HG03280 (cell line): ENCODE measurements around the gene MRPS10.

Source experiments
- ATAC-seq: cut with Tn5 transposase; IDR thresholded peaks from one replicate; pipeline ENCODE4 v1.9.1; 2021; ENCODE audit warnings: mild to moderate bottlenecking, moderate library complexity; ENCODE audit not compliant: unreplicated experiment

Gene MRPS10

DNA sequence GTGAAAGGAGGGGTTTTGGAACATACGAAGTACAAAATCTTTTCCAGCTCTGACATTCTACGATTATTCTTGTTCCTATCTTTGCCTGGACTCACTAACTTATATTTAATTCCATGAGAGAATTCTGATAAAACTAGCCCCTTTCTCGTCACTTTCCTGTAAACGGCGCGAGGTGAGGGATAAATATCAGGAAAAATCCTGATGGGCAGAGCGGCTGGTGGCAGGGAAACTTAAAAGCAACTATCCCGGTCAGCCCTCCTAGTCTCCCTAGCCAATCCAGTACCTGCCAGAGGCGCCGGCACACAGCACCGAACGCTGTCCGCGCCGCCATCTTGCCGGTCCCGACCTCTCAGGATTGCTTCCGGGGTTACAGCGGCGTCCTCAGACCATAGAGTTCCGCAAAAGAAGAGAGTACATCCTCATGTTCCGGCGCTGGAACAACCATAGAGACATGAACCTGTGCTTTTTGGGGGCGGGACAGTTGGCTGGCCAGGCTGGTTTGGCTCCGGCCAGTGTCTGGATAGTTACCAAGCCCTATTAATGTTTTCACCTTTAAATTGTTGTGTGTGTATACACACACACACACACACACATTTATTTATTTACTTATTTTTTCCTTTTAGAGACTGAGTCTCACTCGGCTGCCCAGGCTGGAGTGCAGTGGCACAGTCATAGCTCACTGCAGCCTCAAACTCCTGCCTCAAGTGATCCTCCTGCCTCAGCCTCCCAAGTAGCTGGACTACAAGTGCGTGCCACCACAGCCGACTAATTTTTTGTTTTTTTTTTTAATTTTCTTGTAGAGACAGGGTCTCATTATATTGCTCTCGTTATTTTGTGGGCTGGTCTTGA lies at the start of gene MRPS10:
Gene MRPS10 (minus strand): TSS at position 343 of the 849 bp plus-strand sequence. CDS start 12 bp downstream, at position 331.
- ATAC-seq: peak; percentile 91

DNA sequence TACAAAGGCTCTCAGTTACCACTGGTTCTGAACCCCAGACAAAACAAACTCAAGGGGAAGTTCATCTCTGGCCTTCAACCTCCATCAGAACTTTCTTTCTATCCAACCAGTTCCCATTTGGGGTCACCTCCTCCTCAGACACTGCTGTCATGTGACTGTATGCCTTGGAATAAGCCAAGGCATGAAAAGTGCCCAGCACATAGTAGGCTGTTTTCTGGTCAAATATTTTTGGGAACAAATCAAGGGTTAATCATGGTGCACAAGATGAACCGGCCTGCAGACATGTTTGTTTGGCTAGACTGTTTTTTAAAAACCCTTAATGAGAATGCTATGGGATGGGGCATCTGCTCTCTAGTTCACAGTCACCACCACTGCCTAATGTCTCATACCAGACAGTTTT lies 48.9 kb upstream of the MRPS10 start:
- no peak for ATAC-seq

DNA sequence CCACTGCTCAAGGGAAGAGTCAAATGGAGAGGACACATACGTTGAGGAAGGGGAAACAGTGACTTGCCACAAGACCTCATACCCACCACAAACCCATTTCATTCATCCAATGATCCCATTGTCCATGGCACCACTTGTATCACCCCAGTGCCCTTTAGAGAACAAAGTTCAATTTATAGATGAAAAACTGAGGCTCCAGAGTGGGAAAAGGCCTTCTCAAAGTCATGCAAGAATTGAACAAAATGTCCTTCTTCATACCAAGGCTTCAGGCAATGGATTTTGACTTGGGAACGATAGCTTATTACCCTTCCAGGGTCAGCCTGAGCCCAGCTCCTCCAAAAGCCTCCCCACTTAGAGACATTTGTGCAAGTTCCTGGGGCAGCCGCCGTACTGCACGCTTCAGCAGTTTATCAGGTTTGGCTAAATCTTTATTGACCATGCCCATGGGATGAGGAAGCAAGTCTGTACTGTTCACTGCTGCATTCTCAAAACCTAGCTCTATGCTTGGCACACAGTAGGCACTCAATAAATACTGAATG lies 47.3 kb upstream of the MRPS10 start:
- ATAC-seq: no peak

DNA sequence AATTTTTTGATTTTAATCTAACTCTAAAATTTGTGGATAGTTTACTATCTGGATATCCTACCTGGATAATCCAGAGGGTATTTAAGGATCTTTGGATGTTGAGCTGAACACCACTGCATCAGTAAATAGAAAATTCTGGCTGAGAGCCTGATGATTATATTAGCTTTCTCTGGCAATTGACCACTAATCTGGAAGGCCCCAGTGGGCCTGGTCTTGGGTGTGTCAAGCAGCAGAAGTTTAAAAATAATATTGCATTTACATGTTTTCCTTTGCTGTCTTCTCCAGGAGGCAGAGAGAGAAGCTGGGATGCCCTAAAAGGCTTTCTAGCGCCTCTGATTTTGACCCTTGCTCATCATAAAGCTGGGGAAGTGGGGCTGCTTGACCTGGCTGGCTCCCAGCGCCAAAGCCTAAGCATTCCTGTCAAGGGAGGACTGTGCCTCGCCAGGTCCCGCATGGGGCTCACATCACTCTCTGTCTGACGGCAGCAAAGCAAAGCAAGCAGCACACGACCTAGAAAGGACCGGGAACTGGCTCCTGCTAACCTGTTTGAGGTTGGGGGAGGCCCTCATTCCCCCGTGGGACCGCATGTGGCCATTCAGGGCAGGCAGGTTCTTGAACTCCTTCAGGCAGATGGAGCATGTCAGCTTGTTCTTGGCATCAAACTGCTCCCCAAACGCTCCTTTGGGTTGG lies 46.6 kb upstream of the MRPS10 start:
- no peak for ATAC-seq

DNA sequence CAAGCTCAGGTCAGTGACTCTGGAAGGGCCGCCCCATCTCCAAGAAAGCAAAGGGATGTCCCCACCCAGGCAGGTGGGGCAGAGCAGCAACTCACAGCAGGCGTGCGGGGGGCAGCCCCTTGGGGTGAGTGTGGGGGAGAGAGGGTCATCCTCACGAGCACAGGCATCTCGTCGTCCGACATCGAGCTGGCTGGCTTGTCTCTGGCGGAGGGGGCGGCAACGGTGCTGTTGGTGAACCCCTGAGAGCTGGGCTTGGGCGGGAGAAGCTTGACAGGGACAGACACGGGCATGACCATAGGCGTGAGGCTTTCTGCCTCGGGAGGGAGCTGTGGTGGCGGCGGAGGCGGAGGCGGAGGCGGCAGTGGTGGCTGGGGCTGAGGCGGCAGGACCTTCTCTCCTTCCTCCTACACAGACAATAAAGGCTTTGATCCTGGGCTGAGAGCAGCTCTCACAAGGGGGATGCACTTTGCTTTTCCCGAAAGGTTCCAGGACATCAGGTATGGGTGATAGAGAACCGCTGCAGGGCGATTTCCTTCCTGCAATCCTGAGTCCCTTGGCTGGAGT lies 45.6 kb upstream of the MRPS10 start:
- no peak for ATAC-seq

DNA sequence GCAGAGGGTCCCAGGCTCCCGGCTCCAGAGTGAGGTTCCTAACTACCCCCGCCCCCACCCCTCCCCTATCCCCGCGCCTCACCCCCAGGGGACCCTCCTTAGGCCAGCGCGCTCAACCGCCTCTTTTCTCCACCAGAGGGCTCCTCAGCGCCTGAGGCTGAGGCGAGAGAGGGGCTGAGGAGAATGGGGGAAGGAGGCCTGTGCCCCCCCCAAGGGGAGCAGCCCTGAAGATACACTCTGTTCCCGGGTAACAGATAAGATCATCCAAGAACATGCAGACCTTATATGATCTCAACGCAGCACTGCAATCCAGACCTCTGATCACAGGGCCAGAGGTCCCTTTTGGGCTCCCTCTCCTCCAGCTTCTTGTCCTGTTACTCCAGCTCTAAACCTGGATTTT lies 43.3 kb upstream of the MRPS10 start:
- ATAC-seq: no peak

DNA sequence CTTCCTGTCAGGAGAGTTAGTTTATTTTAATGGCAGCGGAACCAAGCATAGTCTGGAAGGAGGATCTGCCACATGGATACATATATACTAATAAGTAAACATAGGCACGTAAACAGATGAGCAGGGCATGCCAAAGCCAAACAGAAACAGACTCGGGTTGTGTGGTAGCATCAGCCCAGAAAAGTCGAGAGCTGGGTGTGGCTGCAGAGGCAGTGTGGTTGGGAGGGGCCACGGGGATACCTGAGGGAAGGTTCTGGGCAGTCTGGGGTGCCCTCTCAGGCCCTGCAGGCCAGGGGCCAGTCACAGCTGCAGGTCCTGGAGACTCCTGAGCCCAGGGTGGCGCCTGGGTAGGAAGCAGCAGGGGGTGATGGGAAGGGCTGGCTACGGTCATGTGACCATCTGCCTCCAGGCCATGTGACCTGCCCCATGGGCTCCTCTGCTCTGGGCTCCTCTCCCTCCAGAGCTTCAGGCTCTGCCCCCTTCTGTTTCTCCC lies 42.8 kb upstream of the MRPS10 start:
- ATAC-seq: no peak

DNA sequence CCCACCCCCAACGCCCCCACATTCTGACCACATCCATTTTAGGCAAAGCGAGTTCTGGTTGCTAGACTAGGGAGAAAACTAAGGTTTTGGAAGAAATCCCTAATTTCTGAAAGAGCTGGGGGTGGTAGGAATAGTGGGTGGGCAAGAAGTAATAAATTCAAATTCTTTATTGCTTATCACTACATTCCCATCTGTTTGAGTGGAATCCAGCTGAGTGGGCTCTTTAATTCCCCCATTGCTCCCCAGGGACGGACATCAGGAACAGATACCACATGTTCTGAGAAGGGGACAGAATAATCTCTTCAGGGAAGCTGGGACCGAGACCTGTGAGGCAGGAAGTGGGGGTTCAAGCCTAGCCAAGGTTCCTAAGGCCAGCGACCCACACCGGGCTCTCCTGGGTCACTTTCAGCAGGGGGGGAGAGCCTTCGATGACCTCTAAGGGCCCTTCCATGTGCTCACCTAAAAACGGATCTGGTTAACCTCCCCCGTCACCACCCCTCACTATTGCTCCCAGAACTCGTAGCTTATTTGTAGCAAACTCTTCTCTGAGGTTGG lies 42.3 kb upstream of the MRPS10 start:
- no peak for ATAC-seq

DNA sequence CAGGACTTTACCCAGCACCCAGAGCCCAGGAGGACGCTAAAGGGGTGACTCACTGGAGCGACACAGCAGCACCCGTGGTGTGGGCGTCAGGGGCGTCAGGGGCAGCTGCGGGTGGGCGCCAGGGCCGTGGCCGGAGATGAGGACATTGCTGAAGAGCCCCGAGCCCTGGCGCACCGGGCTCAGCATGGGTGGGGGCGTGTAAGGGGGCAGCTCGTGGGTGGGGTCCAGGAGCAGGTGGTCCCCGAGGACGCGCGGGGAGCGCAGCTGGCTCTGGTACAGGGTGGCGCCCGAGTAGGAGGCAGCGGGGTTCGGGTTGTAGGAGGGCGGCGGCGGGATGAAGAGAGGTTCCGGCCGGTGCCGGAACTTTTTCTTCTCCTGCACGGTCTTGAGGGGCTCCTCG lies 41.6 kb upstream of the MRPS10 start:
- ATAC-seq: no peak

DNA sequence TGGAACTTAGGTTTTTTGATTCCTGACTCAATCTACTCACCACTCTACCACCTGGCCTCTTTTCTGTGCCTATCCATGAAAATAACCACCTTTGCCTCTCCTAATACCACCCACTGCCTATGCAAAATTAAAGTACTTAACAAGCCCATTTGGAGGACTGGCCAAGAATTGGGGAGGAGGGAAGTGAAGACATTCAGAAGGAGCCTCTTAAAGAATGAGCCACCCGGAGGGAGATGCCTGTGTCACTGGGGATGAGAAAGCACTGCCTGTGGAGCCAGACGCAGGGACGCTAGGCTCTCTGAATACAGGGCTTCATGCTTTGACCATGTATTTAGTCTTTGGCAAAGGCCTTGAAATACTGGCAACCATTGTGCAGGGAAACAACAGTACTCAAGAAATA lies 40.0 kb upstream of the MRPS10 start:
- no peak for ATAC-seq

DNA sequence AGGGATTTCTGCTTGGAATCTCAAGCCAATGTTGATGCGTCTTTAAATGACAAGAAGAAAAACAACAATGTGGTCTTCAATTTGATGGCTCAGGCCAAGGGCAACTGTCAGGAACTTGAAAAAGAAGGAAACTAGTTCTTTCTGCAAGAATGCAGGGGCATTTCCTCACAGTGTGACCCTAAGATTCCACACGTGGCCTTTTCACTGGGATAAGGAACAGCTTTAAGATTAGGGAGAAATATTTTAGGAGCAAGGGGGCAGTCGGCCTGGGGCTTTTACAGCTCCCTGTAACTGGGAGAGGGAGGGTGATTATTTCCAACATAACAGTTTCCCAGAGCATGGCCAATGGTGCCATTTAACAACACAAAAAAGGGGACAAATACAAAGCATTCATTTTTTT lies 39.4 kb upstream of the MRPS10 start:
- no peak for ATAC-seq

DNA sequence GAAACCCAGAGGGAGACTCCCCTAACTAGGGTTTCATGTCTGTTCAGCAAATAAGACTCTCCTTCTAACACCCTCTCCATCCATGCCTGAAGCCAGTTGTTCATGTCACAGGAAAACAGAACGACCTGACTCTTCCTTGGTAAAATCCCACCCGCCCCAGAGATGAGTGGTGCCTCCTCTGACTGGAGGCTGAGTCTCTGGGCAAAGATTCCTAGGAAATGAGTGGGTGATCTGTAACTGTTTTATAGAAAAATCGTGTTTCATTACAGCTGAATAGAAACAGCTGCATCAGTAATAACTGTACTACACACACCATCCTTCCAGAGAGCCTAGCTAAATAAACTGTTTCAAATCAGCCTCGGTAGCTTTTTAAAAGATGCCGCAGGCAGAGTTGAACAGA lies 37.4 kb upstream of the MRPS10 start:
- no peak for ATAC-seq

DNA sequence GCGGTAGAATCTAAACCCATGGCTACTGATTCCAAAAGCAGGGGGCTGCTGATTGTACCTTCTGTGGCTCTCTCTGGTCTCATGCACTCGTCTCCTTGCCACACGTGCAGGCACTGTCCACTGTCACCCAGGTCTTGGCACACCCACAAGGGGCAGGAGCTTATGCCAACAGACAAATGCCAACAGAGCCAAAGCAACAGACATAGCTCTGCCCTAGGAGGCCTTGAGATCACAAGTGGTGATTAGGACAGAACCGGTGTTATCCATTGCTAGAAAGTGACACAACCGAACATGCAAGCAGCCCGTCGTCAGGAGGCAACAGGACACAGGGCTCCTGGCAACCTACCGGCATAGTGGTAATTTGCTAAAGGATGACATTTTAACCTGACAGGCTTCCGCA lies 36.8 kb upstream of the MRPS10 start:
- ATAC-seq: no peak

DNA sequence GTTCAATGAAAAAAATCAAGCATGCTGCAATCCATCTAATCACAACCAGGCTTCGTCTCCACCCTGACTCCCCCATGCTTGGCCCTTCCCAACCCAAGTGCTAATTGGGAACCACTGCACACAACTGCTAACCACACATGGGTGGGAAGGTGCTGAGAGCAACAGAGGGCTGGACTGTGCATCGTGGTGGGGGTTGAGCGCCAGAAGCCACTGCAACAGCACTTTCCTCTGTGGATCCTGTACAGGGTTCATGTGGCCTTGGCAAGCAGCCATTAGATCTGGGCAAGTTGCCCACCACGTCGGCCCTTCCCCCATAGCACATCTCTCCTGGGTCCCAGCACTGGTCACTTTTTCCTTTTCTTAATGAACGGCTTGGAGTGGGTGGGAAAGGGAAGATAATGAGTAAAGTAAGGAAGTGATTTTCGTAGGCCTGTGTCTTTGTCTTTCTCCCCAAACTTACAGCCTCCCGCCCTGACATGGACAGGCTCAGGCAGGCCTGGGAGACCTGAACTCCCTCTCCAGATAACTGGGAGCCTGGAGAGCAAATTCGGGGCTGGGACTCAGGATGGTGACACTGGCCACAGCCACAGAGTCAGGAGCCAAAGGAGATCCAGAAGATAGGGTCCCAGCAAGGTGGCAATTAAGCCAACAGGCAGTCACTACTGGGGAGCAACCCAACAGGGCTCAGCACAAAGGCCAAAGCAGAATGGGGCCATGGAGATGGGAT lies 34.4 kb upstream of the MRPS10 start:
- no peak for ATAC-seq

DNA sequence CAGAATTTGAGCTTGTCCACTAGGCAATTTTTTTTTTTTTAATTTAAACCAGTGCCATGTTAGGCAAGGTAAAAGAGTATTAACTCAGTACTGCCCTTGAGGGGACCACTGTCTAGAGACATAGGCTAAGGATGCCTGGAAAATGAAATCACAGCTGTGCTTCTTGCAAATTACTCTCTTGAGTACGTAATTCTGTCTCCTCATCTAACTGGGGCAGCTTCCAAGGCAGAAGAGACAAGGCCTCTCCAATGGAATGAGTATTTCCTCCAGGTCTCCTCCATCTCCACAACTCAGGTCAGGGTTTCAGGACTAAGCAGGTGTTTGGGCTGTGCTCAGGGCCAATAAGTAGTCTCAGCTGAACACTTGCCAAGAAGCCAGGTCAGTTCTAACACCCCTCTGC lies 33.8 kb upstream of the MRPS10 start:
- ATAC-seq: no peak

DNA sequence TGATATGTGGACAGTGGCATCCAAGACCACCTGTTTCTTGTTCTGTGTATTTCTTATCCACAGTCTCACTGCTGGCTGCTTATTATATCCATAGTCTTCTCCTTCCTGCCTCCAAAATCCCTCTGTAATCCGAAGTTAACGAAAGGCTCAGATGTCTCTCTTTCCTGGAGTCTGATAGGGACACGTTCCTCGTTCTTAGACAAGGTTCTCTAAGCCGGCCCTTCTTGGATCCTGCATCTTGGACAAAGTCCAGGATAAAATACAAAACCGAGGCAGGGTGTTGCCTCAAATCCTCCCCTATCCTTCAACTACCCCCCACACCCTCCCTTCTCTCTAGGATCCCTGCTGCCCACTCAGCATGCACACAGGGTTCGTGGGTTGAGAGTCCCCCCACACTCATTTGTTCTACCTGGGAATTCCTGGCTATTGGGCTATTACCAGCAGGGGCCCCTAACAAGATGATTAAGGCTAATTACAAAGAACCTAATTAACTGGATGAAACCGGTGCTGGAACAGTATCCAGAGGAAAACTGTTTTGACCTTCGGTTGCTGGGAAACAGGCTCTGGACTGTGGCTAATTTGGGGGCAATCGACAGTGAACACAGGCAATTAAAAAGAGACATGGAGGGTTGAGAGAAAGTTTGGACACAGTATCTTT lies 32.7 kb upstream of the MRPS10 start:
- ATAC-seq: no peak

DNA sequence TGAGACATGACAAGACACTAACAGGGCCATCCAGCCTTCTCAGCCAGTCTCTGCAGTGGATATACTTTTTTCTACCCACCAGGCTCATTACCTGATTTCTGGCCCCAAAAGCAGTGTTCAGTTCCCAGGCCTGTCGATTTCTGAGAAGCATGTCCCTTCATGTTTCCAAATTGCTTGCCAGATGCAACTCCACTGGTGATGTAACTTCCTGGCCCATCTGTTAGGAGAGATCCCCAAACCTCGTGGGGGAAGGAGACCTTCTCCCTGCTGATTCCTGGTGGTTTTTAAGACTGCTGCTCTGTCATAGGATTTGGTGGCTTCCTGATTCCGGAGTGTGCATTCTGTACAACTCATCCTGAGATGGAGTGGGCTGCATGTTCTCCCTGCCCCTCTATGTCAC lies 31.6 kb upstream of the MRPS10 start:
- no peak for ATAC-seq

DNA sequence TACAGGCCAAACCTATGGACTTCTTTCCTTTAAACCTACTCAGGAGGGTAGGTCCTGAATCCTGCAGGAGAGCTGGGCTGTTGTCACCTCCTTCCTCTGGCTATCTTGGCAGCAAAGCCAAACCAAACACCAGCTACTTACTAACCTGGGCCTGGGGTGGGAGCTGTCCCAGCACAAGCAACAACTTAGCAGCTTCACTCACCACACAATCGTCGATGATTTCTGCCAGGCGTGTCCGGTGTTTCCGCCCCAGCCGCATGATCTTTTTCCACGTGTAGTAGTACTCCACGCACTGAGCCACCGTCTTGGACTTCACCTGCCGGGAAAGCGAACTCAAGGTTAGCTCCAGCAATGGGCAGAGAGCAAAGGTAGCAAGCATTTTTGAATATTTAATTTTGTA lies 25.4 kb upstream of the MRPS10 start:
- ATAC-seq: no peak

DNA sequence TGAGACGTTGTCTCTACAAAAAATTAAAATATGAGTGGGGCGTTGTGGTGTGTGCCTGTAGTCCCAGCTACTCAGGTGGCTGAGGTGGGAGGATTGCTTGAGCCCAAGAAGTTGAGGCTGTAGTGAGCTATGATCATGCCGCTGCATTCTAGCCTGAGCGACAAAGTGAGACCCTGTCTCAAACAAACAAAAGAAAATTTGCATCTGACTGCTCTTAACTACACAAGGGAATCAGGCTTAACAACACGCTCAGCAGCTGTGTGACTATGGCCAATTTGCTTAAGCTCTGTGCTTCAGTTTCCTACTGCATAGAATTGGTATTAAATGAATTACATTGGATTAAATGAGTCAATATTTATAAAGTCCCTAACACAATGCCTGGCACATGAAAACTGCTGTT lies 24.3 kb upstream of the MRPS10 start:
- no peak for ATAC-seq

DNA sequence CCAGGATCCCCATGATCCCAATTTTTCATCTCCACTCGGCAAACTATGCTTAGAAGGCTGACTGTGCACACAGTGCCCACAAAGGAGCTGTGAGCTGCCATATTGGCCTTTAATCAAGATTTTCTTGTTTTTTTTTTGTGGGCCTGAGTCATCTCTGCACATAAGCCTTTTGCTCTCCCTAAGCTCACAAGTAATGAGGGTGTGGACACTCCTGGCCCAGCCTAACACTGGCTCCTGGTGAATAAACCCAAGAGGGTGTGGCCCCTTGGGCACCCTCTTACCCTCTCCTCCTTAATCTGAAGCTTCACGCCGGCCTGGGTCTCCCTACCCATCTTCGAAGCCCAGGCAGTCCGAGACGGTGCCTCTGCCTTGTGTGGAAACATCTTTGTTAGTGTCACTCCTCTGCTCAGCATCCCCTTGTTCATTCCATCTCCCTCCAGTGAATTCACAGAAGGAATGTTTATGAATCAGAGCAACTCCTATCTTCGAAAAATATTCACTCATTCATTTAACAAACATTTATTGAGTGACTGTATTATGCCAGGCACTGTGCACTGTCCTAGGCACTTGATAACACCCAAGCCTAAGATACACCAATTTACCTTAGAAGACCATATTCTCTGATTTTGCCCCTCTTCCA lies 22.2 kb upstream of the MRPS10 start:
- no peak for ATAC-seq
